CD4-positive, alpha-beta T cell treated with Interleukin-17A for 4 hours (primary cell): ENCODE measurements around the gene CDH12.
"Not testable (repeated sequence)": the region's sequence is repeated elsewhere in the genome, so short reads cannot be mapped to it uniquely, and the experiment has no call there.

Source experiments
- DNase-seq: peaks from one replicate; pipeline ENCODE4 v3.0.0-alpha.2; 2020; ENCODE audit warnings: mixed read lengths

Gene CDH12

DNA sequence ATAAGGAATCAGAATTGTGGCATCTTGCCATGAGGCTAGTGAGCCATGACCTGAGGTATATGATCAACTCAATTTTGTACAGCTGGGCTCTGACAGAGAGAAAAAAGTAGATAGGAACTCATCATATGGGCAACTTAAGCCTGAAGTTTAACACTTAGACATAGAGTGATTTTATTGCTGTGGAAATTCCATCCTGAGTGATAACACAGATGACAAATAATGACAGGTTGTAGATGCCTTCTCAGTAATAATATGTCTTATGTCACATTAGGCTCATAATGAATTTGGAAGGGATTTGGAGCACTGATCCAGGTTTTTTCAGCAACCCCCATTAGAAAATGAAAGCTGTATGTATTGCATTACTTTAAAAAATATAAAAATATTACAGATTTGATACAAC, 744.6 kb downstream of the CDH12 start:
- no peak for DNase-seq

DNA sequence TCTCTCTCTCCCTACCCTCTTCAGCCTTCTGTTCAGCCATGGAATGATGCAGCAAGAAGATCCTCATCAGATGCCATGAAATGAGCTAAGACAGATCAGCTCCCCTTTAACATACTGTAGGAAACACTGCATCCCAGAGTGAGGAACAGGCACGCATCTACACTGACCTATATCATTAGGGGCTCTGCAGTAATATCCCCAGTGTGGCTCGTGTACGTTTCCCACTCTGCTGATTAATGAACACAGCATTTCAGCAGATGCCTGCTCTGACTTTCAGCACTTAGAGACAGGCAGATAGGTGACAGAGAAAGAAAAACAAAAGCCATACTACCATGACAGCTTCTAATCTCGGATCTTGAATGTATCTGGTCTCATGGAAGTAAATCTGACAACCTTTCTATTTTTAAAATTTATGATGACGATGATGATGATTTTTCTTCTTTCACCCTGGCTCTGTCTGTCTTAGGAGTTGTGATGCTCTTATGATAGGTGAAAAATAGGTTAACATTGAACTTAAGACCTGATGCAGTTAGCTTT, 750.3 kb downstream of the CDH12 start:
- no peak for DNase-seq

DNA sequence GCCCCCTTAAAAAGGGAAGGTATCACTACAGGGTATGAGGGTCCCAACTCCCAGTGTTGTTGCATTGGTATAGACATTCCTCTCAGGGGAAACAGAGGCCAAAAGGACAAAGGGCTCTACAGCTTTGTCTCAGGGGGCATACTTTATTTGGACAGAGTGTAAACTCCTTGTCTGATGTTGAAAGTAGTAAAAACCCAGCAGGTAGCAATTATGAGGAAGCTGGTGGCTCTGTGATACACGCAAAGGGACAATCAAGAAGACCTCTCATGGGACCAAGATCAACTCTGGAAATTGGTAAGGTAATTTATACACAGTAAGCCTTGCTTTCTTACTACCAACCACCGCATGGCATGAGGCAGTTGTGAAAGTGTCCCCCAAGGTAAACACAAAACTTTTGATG, 764.6 kb downstream of the CDH12 start:
- DNase-seq = no peak

DNA sequence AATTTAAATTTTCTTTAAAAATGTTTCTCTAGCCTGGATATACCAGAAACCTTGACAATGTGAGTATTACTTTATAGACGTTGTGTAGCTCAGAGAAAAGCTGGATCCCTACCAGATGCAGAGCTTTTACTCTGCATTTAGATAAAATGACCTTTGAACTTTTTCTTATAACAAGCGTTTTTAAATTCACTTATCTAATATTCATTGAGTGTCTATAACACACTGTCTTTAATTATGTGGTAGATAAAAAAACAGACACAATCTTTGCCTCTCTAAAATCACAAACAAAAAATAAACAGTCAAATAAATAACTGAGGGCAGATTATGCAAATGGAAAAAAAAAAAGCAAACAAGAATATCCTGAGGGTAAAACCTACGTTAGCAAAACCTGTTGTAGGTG, 773.6 kb downstream of the CDH12 start:
- no peak for DNase-seq

DNA sequence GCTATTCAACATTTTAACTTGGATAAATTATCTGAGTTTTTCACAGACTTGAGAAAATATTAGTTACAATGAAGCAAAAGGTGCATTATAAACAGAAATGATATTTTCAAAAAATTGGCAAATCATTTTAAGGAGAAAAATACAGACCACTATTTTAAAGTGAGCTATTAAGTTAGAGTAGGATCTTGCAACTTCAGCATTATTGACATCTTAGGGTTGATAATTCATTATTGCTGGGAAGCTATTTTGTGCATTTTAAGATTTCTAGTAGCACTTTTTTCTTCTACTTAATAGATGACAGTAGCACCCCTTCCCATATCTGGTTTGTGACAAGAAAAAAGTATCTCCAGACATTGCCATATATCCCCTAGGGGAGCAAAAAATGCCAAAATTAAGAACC, 774.1 kb downstream of the CDH12 start:
- DNase-seq = no peak

DNA sequence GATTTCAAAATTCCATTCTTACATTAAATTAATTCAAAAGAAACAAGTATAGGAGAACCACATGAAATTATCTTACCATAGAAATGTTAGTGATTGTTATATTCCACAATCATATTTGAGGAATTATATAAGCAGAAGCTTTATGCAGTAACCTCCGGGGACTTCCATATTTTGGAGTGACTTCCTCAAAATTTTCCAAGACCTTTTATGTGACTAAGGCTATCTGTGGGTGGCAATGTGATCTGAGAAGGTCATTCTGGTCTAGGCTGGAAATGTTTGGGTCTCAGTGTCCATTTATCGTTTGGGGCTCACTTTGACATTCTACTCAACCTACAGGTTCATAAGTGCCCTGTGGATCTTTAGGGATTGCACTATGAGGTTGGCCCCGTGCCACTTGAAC, 776.6 kb downstream of the CDH12 start:
- DNase-seq = no peak

DNA sequence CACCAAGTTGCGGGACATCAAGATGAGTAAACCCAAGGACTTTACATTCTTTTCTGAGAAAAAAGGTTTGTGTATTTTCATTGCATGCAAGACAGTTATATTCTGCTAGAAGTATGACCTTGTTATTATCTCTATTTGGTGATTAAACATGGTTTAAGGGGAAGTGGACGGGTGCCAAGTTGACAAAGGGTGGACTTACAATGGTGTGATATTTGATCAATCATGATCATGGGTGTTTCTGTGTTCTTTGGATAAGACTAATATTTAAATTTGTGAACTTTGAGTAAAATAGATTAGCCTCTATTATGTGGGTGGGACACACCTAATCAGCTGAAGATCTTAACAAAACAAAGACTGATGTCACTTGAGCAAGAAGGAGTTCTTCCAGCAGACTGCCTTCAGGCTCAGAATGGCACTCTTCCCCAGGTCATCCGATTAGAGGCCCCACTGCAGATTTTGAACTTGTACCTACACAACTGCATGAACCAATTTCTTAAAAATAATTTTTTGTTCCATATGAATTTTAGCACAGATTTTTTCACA, 782.9 kb downstream of the CDH12 start:
- DNase-seq = no peak

DNA sequence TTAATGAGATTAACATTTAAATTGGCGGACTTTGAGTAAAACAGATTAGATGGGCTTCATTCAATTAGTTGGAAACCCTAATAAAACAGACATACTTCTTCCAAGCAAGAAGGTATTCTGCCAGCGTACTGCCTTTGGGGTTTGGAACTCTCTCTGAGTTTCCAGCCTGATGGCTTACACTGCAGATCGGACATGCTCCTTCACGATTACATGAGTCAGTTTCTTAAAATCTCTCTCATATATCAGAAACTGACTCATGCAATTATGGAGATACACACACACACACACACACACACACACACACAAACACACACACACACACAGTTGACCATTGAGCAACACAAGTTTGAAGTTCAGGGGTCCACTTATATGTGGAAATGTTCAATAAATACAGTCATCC, 789.4 kb downstream of the CDH12 start:
- DNase-seq = no peak

DNA sequence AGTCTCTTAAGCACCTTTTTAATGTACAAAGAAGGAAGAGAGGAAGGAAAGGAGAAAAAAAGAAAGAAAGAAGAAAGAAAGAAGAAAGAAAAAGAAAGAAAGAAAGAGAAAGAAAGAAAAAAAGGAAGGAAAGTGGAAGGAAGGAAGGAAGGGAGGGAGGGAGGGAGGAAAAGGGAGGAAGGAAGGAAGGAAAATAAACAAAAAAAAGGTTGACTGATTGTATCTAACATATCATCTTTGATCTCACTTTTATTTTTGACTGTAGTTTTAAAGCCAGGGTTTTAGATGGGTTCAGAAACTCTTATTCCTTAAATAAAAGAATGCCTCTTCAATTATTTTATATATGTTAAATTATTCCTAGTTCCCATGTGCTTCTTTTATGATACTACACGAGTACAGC, 794.5 kb downstream of the CDH12 start:
- DNase-seq = no peak

DNA sequence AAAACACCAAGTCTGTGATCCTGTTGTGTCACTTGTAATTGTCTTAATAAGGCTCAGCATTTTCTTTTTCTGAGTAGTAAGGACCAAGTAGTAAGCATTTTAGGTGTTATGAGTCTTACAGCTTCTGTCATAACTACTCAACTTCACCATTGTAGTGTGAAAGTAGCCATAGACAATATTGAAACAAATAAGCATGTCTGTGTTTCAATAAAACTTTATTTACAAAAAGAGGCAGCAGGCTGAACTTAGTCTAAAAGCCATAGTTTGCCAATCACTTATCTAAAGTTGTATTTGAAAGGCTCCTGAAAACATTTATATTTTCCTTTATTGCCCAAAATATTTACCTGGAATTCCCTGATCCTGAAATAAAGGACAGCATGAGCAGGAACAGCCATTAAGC, 796.1 kb downstream of the CDH12 start:
- DNase-seq = no peak

DNA sequence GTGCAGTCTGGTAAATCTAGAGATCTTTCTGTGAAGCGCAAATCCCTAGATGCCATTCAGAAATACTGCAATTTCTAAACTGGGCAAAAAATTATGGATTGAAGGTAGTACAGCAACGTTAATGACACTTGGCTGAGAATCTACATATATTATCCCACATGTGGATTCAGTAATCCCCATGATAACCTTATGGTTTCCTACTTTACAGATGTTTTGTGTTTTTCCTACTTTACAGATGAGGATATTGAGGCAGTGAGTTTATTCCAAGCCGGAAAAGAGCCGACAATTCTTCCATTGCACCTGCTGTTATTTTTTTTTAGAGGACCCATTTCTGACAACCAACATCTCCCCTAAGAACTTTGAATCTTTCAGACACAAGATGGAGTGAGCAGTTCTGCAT, 796.5 kb downstream of the CDH12 start:
- DNase-seq = no peak

DNA sequence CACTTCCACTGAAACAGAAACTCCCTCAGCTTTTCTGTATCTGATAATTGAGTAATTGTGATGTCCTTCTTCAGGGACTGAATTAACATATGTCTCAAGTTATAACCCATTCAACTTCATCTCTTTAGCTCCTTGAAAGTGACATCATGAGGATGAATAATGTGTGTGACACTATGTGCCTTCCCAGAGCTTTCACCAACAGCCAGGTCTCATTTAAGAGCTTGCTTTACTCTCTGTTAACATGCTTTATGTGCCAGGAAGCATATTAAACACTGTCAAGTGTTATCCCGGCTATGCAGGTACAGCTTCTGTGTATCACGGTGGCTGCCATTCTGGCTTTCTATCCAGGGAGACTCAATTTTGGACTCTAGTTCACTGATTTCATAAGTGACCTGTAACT, 799.9 kb downstream of the CDH12 start:
- DNase-seq = no peak

DNA sequence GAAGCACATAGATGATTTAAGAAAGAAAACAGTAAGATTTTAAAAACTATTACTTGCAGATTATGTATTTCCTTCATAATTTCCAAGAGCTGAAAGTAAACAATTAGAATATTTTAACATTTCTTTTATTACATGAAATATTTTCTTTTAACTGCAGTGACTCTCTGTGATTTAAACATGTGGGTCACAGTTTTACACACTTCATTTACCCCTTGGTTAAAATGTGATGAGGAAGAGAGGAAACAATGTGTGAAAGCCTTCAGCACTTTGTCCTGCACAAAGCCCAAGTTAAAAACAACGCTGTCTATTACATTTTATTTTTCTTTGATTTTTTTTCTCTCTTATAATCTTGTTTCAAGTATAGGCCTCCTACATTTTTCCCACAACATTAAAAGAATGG, 801.3 kb downstream of the CDH12 start:
- no peak for DNase-seq

DNA sequence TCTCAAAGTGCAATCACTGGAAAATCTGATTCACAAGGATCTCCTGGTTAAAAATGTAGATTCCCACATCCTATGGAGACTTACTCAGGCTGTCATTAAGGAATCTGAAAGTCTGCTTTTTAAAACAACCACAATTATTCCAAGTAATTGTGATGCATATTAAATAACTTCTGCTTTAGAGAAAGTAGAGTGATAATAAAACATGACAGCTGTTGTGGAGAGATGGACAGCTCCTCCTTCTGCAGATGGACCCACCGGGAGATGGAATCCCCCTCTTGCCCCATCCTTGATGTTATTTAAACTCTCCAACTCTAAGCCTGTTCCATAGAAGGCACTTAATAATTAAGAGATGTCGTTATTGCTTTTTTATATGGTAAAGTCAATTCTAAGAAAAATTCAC, 802.2 kb downstream of the CDH12 start:
- no peak for DNase-seq

DNA sequence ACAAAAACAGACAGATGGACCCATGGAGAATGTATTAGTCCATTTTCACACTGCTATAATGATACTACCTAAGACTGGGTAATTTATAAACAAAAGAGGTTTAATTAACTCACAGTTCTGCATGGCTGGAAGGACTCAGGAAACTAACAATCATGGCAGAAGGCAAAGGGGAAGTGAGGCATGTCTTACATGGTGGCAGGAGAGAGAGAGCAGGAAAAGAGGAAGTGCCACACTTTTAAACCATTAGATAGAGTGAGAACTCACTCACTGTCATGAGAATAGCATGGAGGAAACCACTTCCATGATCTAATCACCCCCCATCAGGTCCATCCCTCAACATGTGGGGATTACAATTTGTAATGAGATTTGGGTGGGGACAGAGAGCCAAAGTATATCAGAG, 808.9 kb downstream of the CDH12 start:
- DNase-seq = no peak

DNA sequence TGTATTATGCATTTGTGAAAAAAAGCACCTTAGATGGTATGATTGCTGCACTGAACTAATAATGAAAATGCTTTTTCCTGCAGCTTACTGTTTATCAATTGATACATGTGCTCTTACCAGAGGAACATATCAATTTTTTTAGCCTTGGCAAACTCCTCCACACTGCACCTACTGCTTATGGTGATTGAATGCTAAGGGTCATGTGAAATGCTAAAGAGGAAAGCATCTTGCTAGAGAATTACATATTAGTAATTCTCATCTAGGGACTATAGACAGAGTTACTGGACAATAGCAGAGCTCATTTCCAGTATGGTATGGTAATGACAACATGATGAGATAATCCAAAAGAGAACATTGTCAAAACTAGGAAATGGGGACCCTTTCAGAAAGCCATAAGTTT, 817.1 kb downstream of the CDH12 start:
- no peak for DNase-seq

DNA sequence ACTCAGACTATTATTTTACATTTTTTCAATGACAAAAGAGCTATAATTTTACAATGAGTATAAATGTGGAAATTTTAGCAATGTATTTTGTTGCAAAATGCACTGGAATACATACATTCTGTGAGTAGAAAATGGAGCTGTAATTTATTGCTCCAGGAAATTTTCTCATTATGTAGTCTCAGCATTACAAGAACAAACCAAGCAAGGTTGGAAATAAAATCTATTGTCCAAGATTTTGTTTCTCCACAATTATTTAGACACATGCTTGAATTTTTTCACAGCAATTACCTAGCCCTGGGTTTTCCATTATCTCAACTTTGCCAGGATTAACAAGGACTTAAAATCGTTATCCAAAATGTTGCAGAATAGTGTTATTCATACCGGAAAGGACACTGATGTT, 820.1 kb downstream of the CDH12 start:
- no peak for DNase-seq

DNA sequence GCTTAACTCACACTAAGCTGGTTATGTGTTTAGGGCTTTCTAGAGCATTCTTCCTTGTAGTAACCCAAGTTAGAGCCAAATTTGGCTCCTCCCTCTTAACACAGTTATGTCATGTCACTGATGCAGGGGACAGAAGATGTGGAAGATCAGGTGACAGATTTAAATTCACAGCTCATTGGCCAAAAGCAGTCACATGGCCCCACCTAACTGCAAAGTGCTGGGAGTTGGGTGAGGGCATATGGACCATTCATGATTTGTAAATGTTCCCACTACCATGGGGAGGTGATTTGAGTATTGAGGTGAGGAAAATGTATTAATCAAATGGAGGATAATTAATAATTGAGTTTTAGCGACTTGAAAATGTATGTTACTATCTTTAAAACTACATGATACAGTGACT, 829.4 kb downstream of the CDH12 start:
- no peak for DNase-seq

DNA sequence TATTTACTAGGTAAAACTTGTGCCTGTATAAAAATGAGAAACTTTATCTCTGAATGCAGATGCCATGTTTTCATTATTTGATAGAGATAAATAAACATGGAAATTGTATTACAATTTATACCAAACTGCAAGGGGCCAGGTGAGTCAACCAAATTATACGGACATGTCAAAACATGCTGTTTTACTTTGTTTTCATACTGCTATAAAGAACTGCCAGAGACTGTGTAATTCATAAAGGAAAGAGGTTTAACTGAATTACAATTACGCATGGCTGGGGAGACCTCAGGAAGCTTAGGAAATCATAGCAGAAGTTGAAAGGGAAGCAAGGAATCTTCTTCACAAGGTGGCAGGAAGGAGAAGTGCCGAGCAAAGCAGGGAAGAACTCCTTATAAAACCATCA, 840.3 kb downstream of the CDH12 start:
- not testable (repeated sequence) for DNase-seq

DNA sequence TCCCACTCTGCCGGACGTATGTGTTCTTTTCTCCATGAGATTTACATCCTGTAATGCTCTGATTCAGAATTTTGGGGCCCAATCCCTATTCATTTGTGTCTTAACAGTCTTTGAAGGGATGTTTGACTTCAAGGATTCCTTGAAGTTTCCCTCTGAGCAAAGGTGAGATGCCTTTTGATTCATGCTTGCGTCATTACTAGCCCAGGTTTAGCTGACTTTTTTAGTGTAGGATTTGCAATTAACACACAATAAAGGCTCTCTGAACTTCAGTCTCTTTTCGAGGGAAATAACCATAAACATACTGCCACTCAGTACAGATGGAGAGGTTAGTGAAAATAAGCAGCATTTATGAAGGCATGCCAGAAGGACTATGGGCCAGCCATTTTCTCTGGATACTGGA, 842.3 kb downstream of the CDH12 start:
- DNase-seq = not testable (repeated sequence)

DNA sequence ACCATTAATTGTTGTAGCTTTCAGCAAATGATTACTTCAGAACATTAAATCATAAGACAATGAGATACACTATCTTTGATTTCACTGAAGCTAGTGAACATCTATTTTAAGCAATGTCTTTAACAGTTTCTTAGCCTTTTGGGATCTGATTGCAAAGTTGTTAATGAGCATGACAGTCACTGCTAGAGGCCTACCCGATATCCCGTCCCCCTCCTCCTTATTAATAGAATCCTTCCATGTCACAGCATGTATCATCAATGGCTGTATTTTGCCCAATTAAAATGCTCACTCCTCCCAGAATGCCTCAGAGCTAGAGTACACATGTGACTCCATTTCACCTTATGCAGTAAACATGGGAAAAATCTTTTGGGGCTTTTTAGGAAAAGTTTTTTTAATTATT, 852.0 kb downstream of the CDH12 start:
- DNase-seq = not testable (repeated sequence)

DNA sequence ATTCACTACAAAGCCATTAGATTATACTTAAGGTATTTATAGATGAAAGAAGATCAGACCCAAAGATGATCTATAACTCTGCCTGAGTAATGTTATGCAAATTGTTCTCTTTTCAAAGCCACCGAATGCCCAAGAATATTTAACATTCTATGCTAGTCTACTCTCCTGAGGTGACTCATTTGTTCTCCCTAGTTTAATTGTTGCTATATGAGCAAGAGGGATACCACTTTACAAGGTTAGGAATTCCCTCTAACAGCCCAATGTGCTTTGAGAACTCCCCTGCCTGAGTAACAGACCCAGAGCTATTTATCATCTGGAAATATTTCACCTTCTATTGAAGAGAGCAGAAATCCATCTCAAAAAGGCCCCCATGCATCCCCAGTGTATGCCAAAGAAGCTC, 867.3 kb downstream of the CDH12 start:
- not testable (repeated sequence) for DNase-seq

DNA sequence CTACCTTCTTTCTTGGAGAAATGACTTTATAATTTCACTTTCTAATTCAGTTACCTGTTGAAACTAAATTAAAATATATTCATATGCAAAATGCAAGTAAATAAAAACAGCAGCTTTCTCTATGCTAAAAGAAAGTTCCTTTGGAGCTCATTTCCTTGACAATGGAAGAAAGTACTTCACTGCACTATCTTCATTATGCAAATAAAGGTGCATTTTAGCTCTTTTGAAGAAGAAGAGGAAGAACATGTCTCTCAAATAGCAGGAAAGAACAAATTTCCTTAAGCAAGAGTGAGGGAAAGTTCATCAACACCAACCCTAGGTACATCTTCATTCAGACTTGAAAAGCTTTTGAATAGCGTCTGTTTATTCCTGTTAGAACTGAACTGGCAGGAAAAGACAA, 901.6 kb downstream of the CDH12 start:
- DNase-seq = not testable (repeated sequence)

DNA sequence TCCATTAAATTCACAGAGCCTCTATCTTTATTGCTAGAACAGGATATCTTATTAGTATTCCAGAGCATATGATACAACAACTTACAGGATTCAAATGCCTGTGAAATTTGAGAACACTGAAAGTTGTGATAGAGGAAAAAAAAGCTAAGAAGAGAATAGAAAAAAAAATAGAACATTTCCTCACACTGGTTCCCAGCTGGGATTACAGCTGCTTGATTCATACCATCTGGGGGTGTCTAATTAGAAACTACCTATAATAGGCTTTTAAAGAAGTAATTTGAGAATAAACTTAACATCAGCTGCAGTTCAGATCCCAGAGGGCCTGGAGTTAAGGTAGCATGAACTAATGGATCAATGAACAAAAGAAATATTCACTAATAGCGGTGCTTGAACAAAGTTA, 922.0 kb downstream of the CDH12 start:
- DNase-seq = no peak

DNA sequence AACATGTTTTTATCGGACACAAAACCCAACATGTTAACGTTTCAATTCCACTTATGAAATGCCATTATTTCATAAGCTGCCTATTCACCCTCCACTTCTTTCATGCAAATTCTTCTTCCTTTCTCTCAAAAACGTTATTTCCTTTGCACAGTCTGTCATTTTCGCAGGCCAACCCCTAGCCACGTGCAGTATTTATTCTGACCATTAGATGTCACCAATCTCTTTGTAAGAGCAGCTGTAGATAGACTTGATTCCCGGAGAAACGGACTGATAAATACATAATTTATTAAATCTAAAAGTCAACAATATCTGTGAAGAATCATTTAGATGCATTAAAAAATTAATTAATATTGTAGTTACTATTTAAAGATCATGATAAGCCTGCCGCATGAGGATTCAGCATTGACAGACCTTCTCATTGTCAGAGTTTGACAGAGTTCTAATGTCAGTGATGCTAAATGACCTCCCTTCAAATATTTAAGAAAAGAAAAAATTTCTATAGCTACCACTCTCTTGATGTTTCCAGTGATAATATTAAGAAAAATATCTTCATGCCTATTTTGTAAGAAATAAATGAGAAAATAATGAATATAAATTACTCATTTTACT, 933.6 kb downstream of the CDH12 start:
- no peak for DNase-seq
